Activated CD4-positive, alpha-beta T cell treated with anti-CD3 and anti-CD28 coated beads, Interleukin-2, amount 50 U/mL, for 1 hour (primary cell): ENCODE measurements around the gene SPDEF.

ENCODE experiments used
- DNase-seq: peaks from one replicate; pipeline ENCODE4 v3.0.0-alpha.2; 2020

The SPDEF gene

DNA sequence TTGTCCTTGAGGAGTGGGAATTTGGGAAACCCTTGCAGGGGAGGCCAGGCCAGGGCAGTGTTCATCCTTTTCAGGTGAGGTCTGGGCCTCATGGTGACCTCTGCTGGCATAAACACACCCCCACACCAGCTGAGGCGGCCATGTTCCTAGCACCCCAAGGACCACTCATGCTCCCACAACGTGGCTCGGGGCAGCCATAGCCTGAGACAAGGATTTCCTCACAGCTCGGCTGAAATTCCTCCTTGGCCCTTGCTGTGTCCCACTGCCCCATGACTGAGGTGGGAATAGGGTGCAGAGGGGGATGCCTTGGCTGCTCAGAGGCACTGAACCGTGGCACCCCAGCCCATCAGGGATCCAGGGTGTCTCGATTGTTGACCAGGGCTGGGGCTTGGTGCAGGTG, 27.3 kb upstream of the SPDEF start:
- DNase-seq = peak; percentile 10

DNA sequence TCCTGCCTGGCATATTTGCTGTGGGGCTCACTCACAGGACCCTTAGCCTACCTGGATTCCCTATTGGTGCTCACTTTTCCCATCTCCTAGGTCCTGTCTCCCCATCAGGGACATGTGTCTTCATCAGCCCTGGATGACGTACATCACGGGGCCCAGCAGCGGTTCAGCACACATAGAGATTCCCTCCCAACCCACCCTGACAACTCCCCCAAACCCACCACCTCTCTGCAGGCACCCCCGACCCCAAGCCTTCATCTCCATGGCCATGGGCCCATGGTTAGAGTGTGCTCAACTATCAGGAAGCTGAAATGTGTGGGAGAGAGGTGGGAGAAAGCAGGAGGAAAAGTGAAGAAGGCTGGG, 25.4 kb upstream of the SPDEF start:
- DNase-seq = no peak

DNA sequence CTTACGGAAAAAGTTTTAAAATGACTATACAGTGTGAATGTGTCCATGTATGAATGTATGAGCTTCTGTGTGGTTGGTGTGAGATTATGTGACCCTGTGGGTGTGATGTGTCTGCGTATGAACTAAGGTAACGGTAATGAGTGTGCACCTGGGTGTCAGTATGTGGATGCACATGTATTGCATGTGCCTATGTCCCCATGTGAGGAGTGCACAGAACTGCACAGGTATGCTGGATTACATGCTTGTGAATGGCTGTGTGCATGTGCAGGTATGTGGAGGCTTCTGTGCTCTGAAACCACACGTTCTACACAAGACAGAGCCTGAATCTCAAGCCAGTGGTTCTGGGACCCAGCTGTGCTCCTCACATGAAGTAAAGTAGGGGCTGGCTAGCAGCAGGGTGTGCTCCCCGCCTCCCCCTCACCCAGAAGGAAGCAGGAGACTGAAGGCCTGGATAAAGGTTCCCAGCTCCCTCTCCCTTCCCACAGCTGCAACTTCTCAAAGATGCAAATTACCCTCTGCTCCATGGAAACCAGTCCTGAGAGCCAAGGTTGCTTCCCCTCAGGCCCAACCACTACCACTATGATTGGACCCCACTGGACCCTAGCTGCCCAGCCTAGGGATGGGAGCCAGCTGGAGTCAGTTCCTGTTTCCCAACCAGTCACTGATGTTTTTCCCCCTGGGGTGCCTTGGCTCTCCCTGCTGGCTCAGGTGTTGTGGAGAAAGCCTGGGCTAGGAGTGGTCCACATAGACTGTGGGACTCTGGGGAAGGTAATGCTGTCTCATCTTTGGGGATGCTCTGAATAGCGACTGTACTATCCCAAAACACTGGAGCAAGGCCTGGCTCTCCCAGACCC, 24.8 kb upstream of the SPDEF start:
- DNase-seq = no peak

DNA sequence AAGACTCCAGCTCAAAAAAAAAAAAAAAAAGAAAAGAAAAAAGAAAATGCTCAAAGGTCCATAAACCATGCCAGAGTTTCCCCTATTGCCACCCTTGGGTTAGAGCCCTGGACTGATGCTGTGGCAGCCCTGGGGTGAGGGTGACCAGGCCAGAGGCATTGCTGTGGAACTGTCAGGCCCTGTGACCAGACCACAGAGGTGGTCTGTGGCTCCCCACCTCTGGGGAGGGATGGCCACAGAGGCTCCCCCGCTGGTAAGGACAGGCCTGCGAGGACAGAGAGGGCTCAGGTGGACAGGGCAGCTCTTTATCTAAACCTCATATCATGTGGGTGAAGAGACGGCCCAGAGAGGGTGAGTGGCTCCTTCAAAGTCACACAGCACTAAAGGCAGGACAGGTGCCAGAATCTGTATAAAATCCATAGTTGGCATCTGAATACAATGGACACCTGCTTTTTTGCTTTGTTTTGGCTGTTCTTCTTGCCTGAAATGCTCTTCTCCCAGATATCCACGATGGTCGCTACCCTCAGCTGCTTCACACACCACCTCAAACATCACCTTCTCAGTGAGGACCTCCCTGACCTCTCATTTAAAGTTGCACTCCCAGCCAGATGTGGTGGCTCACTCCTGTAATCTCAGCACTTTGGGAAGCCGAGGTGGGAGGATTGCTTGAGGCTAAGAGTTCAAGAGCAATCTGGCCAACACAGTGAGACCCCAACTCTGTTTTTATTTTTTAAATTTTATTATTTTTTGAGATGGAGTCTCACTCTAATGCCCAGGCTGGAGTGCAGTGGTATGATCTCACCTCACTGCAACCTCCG, 22.5 kb upstream of the SPDEF start:
- DNase-seq = no peak

DNA sequence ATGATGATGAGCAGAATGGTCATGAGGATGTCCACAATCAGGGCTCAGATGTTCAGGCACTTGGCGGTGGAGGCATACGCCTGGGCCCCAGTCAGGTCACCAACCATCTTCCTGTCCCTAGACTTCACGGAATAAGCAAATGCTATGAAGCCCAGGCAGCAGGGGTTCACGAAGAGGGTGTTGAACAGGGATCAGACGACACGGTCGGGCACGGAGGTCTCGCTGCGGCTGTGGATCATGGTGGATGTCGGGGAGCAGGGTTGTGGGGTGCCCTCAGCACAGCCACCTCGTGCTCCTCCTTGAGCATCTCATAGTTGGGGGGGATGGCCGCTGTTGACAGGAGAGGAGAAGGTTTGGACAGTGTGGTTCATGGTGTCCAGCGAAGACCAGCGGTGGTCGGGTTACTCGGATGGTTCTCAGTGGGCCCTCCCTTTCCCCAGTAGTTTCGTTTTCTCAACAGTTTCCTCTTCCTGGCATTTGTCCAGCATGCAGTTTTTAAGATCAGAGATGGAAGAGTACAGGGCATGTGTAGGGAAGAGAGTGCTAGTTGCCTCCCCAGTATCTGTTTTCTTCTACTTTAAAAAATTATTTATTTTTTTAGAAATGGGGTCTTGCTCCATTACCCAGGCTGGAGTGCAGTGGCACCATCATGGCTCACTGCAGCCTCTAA, 20.3 kb upstream of the SPDEF start:
- DNase-seq = no peak

DNA sequence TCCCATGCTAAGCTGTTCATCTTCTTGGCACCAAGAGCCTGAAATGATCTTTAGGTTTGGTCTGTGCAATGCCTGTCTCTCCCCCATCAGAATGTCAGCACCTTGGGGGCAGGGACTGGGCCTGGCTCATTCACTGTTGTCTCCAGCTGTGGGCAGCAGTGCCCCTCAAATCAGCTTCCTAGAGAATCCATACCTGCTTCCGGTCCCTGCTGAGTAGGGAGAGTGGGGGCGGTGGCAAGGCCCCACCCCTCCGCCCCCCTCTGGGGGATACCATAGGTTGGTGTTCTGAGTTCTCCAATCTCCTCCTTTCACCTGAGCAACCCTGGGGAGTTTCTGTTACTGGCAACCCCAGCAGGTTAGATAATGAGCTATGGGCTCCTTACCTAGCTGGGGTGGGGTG, 19.2 kb upstream of the SPDEF start:
- DNase-seq = no peak

DNA sequence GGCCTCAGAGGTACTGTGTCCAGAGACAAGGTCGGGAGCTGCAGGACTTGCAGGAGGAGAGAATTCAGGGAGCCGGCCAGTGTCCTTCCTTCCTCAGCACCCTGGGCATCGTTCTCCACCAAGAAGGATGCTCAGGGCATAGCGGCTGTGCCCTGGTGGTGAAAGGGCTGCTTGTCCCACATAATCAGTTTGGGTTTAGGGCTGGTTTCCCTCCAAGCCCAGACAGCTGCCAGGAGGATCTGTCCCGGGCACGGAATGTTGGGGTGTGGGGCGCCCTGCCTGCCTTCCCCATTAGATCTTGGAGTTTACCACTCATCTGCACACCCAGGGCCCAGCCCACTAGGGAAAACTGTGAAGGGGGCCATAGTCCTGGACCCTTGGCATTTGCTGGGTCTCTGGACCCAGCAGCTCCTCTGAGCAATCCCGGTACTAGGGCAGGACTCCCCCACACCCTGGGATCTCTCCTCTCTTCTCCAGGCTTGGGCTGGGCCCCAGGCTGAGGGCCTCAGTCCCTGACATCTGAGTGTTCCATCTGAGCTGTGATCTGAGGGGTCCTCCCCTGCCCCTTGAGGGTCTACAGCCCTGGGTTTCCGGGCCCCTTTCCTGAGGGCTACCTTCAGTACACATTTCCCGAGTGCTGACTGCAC, 18.6 kb upstream of the SPDEF start:
- DNase-seq = no peak

DNA sequence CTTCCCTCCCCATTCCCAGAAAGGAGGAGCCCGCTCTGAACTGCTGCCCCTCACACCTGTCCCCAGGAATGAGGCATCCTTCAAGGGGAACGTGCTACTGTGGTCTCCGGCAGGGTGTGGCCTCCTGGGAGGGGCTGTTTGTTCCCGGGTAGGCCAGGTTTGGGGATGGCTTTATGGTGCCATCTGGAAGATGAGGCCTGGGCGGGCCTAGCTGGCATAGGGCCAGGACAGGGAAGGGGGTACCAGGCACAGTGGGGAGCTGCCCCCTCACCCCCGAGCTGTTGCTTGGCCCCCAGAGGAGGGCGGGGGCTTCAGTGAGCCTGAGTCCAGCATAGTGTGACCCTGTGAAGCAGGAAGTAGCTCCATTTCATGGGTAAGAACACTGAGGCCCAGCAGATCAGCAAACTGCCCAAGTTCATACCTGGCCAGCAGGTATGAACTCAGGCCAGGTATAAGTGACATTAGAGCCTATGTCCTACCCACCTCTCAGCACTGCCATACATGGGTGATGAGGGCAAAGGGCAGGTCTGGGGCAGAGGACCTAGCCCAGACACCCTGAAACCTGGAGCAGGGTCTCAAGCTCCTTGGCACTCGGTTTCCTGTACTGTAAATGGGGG, 17.5 kb upstream of the SPDEF start:
- DNase-seq = no peak

DNA sequence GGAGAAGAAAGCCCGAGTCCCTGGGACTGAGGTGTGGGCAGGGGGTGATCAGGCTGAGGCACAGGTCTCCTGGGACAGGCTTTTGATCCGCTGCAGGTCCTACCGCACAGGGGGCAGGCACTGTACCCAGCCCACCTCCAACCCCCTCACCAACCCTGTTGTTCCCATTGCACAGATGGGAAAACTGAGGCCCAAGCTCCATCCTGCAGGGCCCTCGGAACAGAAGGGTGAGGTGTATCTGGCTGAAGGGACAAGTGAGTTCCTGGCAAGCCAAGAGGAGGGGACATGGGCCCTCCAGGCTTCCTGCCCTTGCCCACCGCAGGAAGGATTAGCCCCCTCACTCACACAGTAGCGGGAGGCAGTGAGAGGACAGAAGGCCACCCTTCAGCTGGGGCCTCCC, 16.5 kb upstream of the SPDEF start:
- DNase-seq = no peak

DNA sequence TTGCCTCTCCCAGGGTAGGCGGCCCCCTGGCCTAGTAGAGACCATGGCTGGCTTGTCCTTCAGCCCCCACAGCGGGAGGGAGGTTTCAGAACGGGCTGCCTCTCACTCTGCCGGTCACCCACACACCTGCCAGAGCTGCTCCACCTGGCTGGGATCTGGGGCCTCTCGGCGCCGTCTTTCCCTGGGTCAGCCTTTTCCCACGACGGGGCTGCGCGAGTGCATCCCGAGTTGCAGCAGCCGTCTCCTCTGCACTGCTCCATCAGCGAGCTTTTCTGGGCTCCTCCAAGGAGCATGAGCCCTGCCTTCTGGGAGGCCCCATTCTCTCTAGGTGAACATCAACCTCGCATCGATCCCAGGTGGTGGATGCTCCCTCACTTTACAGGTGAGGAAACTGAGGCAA, 15.9 kb upstream of the SPDEF start:
- no peak for DNase-seq

DNA sequence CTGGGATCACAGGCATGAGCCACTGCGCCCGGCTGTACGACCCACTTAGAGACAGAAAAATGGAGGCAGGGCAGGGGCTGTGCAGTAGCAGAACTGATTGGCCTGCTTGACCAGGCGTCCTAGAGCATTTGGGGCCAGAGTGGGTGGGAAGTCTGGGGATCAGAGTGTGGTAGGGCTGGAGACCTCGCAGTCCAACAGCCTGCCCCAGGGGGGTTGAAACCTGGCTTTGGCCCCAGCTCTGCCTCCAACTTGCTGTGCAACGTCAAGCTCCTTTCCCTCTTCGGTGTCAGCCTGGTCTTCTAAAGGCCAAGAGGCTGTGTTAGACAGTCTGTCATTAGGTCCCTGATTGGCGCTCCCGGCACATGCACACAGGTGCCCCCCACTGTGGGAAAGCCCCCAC, 15.3 kb upstream of the SPDEF start:
- DNase-seq = no peak

DNA sequence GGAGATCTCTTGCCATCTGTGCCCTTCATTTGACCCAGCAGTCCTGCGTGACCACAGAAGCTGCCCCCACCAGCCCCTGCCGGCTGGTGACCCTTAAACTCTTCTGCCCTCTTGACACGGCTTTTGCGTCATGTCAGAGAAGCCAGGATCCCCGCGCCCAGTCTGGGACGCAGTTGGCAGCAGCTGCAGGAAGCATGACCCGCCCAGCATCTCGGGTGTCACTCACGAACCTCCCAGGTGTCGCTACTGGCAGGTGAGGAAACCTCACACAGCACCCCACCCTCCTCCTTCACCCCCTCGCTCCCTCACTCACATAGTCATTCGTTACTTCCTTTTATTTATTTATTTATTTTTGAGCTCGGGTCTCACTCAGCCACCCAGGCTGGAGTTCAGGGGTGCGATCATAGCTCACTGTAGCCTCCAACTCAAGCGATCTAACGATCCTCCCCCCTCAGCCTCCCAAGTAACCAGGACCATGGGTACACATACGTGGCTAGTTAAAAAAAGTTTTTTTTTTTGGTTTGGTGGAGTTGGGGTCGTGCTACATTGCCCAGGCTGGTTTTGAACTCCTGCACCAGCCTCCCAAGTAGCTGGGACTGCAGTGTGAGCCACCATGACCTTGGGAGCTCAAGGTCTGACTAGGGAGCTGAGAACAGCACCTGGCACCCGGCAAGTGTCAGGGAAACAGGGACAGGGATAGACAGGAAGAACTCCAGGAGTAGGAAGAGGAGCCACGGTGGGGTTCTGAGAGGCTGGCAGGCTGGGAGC, 14.1 kb upstream of the SPDEF start:
- DNase-seq = no peak

DNA sequence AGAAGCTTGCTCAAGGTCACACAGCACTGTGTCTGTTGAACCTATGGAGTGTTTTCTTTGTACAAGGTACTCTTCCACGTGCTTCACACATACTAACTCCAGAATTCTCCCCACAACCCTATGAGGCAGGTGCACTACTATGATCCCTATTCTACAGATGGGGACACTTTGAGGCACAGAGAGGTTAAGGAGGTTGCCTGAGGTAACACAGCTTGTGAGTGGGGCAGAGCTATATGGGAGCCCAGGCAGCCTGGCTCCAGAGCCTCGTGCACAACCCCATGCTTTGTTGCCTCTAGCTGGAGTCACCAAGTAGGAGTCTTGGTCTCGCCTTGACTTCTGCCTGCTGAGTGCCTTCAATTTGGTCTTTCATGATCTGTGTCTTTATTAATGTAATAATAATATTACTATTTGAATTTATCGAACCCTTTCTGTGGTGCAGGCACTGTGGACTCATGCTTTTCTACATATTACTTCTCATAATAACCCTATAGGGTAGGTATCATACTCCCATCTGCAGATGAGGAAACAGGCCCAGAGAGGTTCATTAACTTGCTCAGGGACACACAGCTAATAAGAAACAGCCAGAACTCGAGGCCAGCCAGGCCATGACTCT, 13.3 kb upstream of the SPDEF start:
- no peak for DNase-seq

DNA sequence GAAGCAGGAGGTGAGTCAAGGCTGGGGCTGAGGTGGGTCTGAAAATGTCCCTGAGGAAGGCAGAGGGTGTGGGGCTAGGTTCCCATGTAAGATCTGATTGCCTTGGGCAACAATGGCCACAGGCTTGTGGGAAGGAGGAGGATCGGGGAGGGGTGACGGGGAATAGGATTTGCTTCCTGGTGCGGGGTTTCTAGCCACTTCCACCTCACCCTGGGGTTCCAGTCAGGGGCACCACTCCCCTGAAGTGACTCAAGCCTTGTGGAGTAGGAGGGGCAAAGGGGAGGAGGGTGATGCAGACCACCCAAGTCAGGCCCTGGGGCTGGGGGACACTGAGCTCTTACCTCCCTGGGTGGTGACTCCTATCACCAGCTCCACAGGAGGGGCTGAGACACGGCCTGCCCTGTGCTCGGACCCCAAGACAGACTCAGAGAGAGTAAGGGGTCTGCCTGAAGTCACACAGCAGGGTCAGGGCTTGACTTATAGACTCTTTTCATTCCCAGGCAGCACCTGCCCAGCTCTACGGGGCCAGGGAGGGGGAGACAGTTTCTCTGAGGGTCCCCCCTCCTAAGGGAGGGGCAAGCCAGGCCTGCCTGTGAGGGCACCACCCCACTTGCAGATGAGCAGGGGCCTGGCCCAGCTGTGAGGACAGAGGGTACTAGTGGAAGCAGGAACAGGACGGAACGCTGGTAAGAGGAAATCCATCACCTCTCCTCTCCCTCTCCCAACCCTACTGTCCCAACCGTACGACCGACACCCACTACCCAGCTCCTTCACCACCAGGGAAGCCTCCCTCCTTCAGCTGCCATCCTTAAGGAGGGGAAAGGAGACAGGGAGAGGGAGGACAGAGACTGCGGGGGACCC, 12.4 kb upstream of the SPDEF start:
- DNase-seq = no peak

DNA sequence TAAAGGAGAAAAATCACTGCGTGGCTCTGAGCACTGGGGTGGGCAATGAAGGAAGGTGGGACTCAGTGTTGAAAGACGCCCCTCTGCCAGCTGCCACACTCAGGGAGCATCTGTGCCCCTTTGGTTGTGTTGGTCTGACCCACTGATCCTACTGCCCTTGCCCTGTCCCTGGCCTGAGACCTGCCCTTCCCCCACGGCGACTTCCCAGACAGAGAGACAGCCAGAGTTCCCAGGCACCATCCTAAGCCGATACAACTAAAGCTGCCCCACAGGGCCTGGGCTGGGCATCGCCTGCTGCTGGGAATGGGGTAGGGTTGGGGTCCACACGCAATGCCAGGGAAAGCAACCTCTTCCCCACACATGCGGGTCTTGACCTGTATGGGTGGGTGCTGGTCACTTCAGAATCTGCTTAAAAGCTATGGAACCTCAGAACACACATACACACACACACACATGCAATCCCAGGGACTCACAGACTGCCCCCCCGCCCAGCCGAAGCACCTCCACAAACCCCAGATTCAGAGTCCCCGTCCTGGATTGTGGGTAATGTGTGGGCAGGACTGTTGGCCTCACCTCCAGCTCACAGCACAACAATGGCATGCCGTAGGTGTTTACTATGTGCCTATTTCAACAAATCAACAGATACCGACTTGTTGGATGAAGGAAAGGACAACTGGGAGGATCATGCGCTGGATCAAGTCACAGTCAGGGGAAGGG, 10.9 kb upstream of the SPDEF start:
- no peak for DNase-seq

DNA sequence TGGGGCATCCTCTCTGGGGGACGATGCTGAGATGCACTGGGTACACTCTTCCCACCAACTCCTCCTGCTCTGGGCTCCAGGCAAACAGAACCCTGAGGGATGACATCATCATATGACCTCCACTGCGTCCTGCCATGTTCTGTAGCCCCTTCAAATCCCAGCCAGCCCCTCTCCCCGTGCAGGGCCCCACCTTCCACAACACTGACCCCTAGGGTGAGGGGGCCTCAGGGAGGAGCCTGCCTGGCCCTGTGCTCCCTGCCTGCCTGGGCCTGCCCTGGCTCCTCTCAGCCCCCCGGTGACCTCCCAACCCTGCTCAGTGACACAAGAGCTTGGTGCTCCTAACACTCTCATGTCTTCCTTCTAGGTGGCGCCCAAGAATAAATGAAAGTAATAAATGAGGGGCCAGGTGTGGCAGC, 9.6 kb upstream of the SPDEF start:
- no peak for DNase-seq

DNA sequence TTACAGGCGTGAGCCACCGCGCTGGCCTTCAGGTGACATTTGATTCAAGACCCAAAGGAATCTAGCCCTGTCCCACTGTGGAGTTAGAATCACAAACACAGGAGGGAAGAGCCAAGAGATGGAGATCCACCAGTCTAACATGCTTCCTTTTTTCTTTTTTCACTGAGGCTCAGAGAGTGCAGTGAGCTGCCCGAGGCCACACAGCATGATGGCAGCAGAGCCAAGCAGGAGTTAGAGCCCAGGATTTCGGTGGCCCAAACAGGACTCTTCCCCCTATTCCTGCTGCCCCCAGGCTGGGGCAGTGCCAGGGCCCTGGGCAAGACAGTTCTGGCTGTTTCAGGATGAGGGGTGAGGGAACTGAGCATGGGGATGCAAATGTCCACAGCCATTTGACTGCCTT, 8.1 kb upstream of the SPDEF start:
- no peak for DNase-seq

DNA sequence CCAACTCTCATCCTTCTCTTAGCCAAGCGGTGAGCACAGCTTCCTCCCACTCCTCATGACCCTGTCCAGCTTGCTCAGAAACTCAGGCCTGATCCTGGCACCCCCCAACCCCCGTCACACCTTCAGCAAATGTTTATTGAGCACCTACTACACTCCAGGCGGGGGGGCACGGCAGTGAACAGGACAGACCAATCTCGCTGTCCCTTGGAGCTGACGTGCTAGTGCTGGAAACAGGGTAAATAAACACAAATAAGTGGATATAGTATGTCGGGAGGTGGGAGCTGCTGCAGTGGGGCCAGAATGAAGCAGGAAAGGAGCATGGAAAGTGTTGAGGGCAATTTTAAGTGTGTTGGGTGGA, 7.4 kb upstream of the SPDEF start:
- DNase-seq = no peak

DNA sequence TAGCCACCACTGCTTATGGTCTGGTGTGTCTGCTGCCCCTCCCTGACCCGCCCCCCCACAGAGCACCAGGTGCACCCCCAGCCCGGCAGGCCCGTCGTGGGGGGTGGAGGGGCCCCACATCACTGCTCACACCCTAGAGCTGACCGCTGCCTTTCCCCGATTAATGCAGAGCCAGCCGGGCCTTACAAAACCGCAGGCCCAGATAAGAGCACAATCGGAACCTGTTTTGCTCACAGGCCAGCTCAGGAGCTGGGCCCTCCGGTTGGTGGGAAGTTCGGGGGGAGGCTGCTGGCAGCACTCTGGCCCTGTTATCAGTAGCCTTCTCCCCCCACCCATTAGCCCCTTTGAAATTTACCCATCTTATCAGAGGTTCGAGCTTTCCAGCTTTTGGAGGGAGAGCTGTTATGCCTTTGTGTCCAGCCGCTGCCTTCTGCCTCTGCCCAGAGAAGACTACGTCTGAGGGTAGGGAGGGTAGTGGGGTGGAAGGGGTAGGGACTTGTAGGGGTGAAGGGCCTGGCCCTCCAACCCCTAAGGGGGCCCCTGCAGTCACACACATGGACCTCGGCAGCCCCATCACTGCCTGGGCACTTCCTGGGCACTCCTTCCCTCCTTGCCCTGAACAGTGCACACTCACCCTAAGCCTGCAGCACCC, 6.9 kb upstream of the SPDEF start:
- DNase-seq = no peak
